HG03095 (cell line): Measurements from ENCODE around the gene XRCC6.
A peak's percentile ranks its signal among the peaks of the same experiment; 100 is the strongest.
"Not testable (repeated sequence)": the region's sequence is repeated elsewhere in the genome, so short reads cannot be mapped to it uniquely, and the experiment has no call there.

ENCODE experiments used
- ATAC-seq: cut with Tn5 transposase; IDR thresholded peaks from one replicate; pipeline ENCODE4 v1.9.1; 2021; ENCODE audit warnings: moderate library complexity; ENCODE audit not compliant: unreplicated experiment

The XRCC6 gene

GRCh38 chr22:41598081-41598480, 23.0 kb upstream of the XRCC6 start:
- ATAC-seq: no peak

GRCh38 chr22:41598891-41599635, 22.0 kb upstream of the XRCC6 start:
- ATAC-seq: no peak

GRCh38 chr22:41600976-41601375, 20.1 kb upstream of the XRCC6 start:
- ATAC-seq: no peak

GRCh38 chr22:41603873-41604332, 17.2 kb upstream of the XRCC6 start:
- peak; percentile 68 for ATAC-seq

- ATAC-seq: no peak
These were observed 12.7 kb upstream of the XRCC6 start for GRCh38 chr22:41608386-41608785.

GRCh38 chr22:41612603-41613306, 8.3 kb upstream of the XRCC6 start:
- no peak for ATAC-seq

GRCh38 chr22:41613456-41613855, 7.6 kb upstream of the XRCC6 start:
- no peak for ATAC-seq

GRCh38 chr22:41619979-41620588, 1.0 kb upstream of the XRCC6 start:
- ATAC-seq: peak; percentile 24

GRCh38 chr22:41620589-41621098, 451 bp upstream of the XRCC6 start, which contains the start of gene DESI1:
Gene DESI1, minus strand, starts transcription at chr22:41621043. Its CDS starts 204 bp downstream, at chr22:41620839.
- peak; percentile 59 for ATAC-seq

- ATAC-seq: no peak
These were observed 750 bp downstream of the XRCC6 start for GRCh38 chr22:41621911-41622179.

- no peak for ATAC-seq
These were observed 4.5 kb downstream of the XRCC6 start for GRCh38 chr22:41625577-41625976.

- not testable (repeated sequence) for ATAC-seq
These were observed 10.0 kb downstream of the XRCC6 start for GRCh38 chr22:41631115-41631514.

- ATAC-seq: not testable (repeated sequence)
These were observed 10.5 kb downstream of the XRCC6 start for GRCh38 chr22:41631615-41632014.

GRCh38 chr22:41634610-41635009, 13.5 kb downstream of the XRCC6 start:
- not testable (repeated sequence) for ATAC-seq

- no peak for ATAC-seq
These were observed 15.4 kb downstream of the XRCC6 start for GRCh38 chr22:41636467-41636866.

- not testable (repeated sequence) for ATAC-seq
These were observed 16.5 kb downstream of the XRCC6 start for GRCh38 chr22:41637623-41638022.

GRCh38 chr22:41638124-41638523, 17.0 kb downstream of the XRCC6 start:
- ATAC-seq: no peak

- ATAC-seq: no peak
These were observed 17.7 kb downstream of the XRCC6 start for GRCh38 chr22:41638748-41639147.

GRCh38 chr22:41641854-41642253, 20.8 kb downstream of the XRCC6 start:
- no peak for ATAC-seq

GRCh38 chr22:41642331-41643110, 21.4 kb downstream of the XRCC6 start:
- no peak for ATAC-seq

- ATAC-seq: no peak
These were observed 26.7 kb downstream of the XRCC6 start for GRCh38 chr22:41647771-41648170.
